B cell (primary cell): ENCODE data around the gene BANP. TPM values are rescaled to one million over a fixed set of nuclear protein-coding genes. Genes with fewer than 3 reads are reported as not detected.

Experiments used
- ATAC-seq: fragments of 200-7000 bp; cut with Tn5 transposase; one replicate; pipeline ENCODE4 v1.10.0; 2021; ENCODE audit warnings: low read depth, mild to moderate bottlenecking, moderate number of reproducible peaks, moderate library complexity
- CTCF ChIA-PET: fragments of 350-600 bp; sonication (Branson Sonifier 250); formaldehyde crosslinking; loops from one replicate; lab custom pipeline; 2021; ENCODE audit warnings: antibody characterized with exemption, inconsistent platforms; lab: Charles Lee
- POLR2A ChIA-PET: fragments of 350-600 bp; sonication (Branson Sonifier 250); formaldehyde crosslinking; loops from one replicate; lab custom pipeline; 2021; ENCODE audit warnings: antibody characterized with exemption; lab: Charles Lee
- DNase-seq: peaks from one replicate; pipeline ENCODE4 v3.0.0; 2013
- H2AFZ ChIP-seq: 2 replicates; pipeline ENCODE4 v1.6.1; 2012; ENCODE audit warnings: mild to moderate bottlenecking, low read depth, low read length; ENCODE audit not compliant: insufficient read depth, poor library complexity, severe bottlenecking
- H3K27ac ChIP-seq, 2 donors: 1 replicate in 1 of 2; 2 replicates in 1 of 2; pipeline ENCODE4 v1.5.1; 2012 to 2013; ENCODE audit warnings: low read length in 2 of 2, mild to moderate bottlenecking in 2 of 2, moderate library complexity in 1 of 2
- H3K27me3 ChIP-seq, 4 experiments: fragments of 200-600 bp in 1 of 4; sonication (generic) in 1 of 4; replicated peaks in 1 of 4; 1 replicate in 2 of 4; 2 replicates in 2 of 4; pipeline versions ENCODE4 v1.6.1 to v1.7.0; 2013 to 2016; ENCODE audit warnings: low read length in 3 of 4, mild to moderate bottlenecking in 2 of 4, mixed read lengths in 1 of 4, moderate library complexity in 1 of 4; ENCODE audit not compliant: insufficient read depth in 4 of 4, control insufficient read depth in 3 of 4; ENCODE audit errors: control extremely low read depth in 1 of 4
- H3K36me3 ChIP-seq, 2 experiments: replicated peaks in 1 of 2; 1 replicate in 1 of 2; 2 replicates in 1 of 2; pipeline versions ENCODE4 v1.6.1 to v1.7.1; 2013; ENCODE audit warnings: low read length in 1 of 2; ENCODE audit not compliant: insufficient read depth in 2 of 2, control insufficient read depth in 1 of 2; ENCODE audit errors: control extremely low read depth in 1 of 2, extremely low read depth in 1 of 2
- H3K4me1 ChIP-seq, 2 donors: fragments of 200-600 bp in 1 of 2; sonication (generic) in 1 of 2; 1 replicate in 1 of 2; 2 replicates in 1 of 2; pipeline versions ENCODE4 v1.5.1 to v1.6.1; 2013 to 2017; ENCODE audit warnings: low read length in 2 of 2; ENCODE audit not compliant: control insufficient read depth in 2 of 2, insufficient read depth in 2 of 2
- H3K4me2 ChIP-seq: replicated peaks from 2 replicates; pipeline ENCODE3; 2012; ENCODE audit warnings: mild to moderate bottlenecking, low read depth, low read length; ENCODE audit not compliant: poor library complexity, severe bottlenecking
- H3K4me3 ChIP-seq, 5 experiments: fragments of 200-600 bp in 1 of 5; sonication (generic) in 1 of 5; 1 replicate in 3 of 5; 2 replicates in 2 of 5; pipeline versions ENCODE4 v1.5.1 to v1.7.0; 2011 to 2016; ENCODE audit warnings: low read length in 4 of 5, mild to moderate bottlenecking in 4 of 5, low read depth in 2 of 5, control low read depth in 1 of 5, moderate library complexity in 1 of 5; ENCODE audit not compliant: insufficient read depth in 1 of 5; ENCODE audit errors: control extremely low read depth in 1 of 5, extremely low read depth in 1 of 5
- H3K79me2 ChIP-seq: fragments of 200-600 bp; sonication (generic); one replicate; pipeline ENCODE4 v1.6.0; 2016; ENCODE audit warnings: low read length; ENCODE audit not compliant: control insufficient read depth, insufficient read depth
- H3K9ac ChIP-seq: fragments of 200-600 bp; sonication (generic); 2 replicates; pipeline ENCODE4 v1.6.1; 2017; ENCODE audit warnings: mild to moderate bottlenecking, low read length, moderate library complexity
- H3K9me3 ChIP-seq, 3 donors: one replicate each; pipeline versions ENCODE4 v1.6.1 to v1.7.1; 2013; ENCODE audit warnings: low read length in 2 of 3; ENCODE audit not compliant: control insufficient read depth in 2 of 3, insufficient read depth in 1 of 3; ENCODE audit errors: control extremely low read depth in 1 of 3
- H4K20me1 ChIP-seq: 2 replicates; pipeline ENCODE4 v1.6.0; 2012; ENCODE audit warnings: mild to moderate bottlenecking, low read length; ENCODE audit not compliant: insufficient read depth, control insufficient read depth, poor library complexity, severe bottlenecking
- H3K27ac Mint-ChIP-seq: one replicate; pipeline ENCODE4 v1.8.0; 2021; ENCODE audit warnings: mixed read lengths
- H3K27me3 Mint-ChIP-seq: one replicate; pipeline ENCODE4 v1.8.0; 2021; ENCODE audit warnings: mixed read lengths
- H3K4me1 Mint-ChIP-seq: one replicate; pipeline ENCODE4 v1.8.0; 2021; ENCODE audit warnings: mixed read lengths
- H3K4me3 Mint-ChIP-seq: one replicate; pipeline ENCODE4 v1.8.0; 2021; ENCODE audit warnings: mixed read lengths
- H3K9me3 Mint-ChIP-seq: one replicate; pipeline ENCODE4 v1.8.0; 2022; ENCODE audit warnings: mixed read lengths; ENCODE audit not compliant: insufficient read depth
- CTCF ChIP-seq: fragments of 200-600 bp; IDR thresholded peaks from one replicate; pipeline ENCODE4 v1.8.0; 2022; ENCODE audit warnings: antibody characterized with exemption, mild to moderate bottlenecking
- EZH2 ChIP-seq: IDR thresholded peaks from 2 replicates; pipeline ENCODE4 v1.6.1; 2012; ENCODE audit warnings: borderline replicate concordance, low read depth, mild to moderate bottlenecking, moderate library complexity, low read length; ENCODE audit not compliant: insufficient read depth, poor library complexity, severe bottlenecking
- WGBS: methylation state at CpG from one replicate; pipeline ENCODE4 v1.1.5; 2013; ENCODE audit warnings: missing lambda C conversion rate; ENCODE audit not compliant: insufficient coverage; 5-methylcytosine and 5-hydroxymethylcytosine counted together
- intact Hi-C: fragments of 100-400 bp; cut with micrococcal nuclease; formaldehyde crosslinking; loops from one replicate; pipeline ENCODE4 v1.10.0; 2022
- polyA plus RNA-seq: library from polyadenylated mRNA; depleted of rRNA; stranded (reverse); fragments of >200 nt; gene quantifications from 2 replicates; pipeline ENCODE4 v1.2.3, GENCODE V29; 2012
- total RNA-seq, 2 donors: library from RNA; stranded (reverse); fragments of 120-200 nt in 1 of 2; gene quantifications; 1 replicate in 1 of 2; 2 replicates in 1 of 2; pipeline versions ENCODE4 v1.2.3 to v1.2.4, GENCODE V29; 2013 to 2022

The BANP gene
- total and polyA plus RNA-seq, 2 donors (not counting 1 experiment from before 2014, with no cell fraction given): 44.4 to 181 TPM

GRCh38 chr16:87924041-87924810, 27.0 kb upstream of the BANP start:
- H3K9ac ChIP-seq: no peak overlapping the region
- H3K27me3 Mint-ChIP-seq: no peaks in the 10 kb centered on the region
- H3K27ac ChIP-seq: peak overlapping the region in 1 of 2 donors; percentile 11
- H3K9me3 ChIP-seq: no peaks in the 10 kb centered on the region
- no peaks in the 10 kb centered on the region for H3K79me2 ChIP-seq
- peak overlapping the region; percentile 76 for H3K27ac Mint-ChIP-seq
- peak overlapping the region in 1 of 5 experiments; percentile 3 for H3K4me3 ChIP-seq
- peaks cover 34% of the 10 kb centered on the region for H3K4me1 Mint-ChIP-seq
- peak; percentile 87 for DNase-seq
- H4K20me1 ChIP-seq: no peaks in the 10 kb centered on the region
- ChIA-PET CTCF (interaction anchor here (0.9 to 2.1 kb wide), 6 partner anchors 14 to 145 kb away, joined by 3 to 14 read pairs (median 4); partner anchors contain the start of gene BANP), POLR2A (interaction anchor here (1.0 to 1.8 kb wide), 2 partner anchors 26 to 145 kb away, joined by 4 to 8 read pairs; partner anchors contain the start of gene BANP)
- peaks cover 32 to 35% of the 10 kb centered on the region in 2 donors for H3K4me1 ChIP-seq
- peak overlapping the region; percentile 47 for H3K4me2 ChIP-seq
- H3K4me3 Mint-ChIP-seq: peak overlapping the region; percentile 82
- 37% methylated on average over 27 of the region's 27 CpGs for WGBS
- no peaks in the 10 kb centered on the region for H3K27me3 ChIP-seq
- no peak for TF ChIP-seq EZH2
- peak; percentile 10 for TF ChIP-seq CTCF
- no peaks in the 10 kb centered on the region for H3K9me3 Mint-ChIP-seq
- ATAC-seq: peak; percentile 82
- intact Hi-C loops: loop anchor here (2.0 kb wide), 1 partner anchor 21 kb away; no protein-coding TSS in a partner anchor
- no peaks in the 10 kb centered on the region for H3K36me3 ChIP-seq
- peak overlapping the region; percentile 47 for H2AFZ ChIP-seq
